GM18867 (cell line): ENCODE results near the gene GATAD2B.
"Not testable (repeated sequence)": the region's sequence is repeated elsewhere in the genome, so short reads cannot be mapped to it uniquely, and the experiment has no call there.

Experiments used
- ATAC-seq: cut with Tn5 transposase; IDR thresholded peaks from one replicate; pipeline ENCODE4 v1.9.1; 2021; ENCODE audit warnings: mild to moderate bottlenecking, moderate library complexity; ENCODE audit not compliant: unreplicated experiment

The GATAD2B gene

DNA sequence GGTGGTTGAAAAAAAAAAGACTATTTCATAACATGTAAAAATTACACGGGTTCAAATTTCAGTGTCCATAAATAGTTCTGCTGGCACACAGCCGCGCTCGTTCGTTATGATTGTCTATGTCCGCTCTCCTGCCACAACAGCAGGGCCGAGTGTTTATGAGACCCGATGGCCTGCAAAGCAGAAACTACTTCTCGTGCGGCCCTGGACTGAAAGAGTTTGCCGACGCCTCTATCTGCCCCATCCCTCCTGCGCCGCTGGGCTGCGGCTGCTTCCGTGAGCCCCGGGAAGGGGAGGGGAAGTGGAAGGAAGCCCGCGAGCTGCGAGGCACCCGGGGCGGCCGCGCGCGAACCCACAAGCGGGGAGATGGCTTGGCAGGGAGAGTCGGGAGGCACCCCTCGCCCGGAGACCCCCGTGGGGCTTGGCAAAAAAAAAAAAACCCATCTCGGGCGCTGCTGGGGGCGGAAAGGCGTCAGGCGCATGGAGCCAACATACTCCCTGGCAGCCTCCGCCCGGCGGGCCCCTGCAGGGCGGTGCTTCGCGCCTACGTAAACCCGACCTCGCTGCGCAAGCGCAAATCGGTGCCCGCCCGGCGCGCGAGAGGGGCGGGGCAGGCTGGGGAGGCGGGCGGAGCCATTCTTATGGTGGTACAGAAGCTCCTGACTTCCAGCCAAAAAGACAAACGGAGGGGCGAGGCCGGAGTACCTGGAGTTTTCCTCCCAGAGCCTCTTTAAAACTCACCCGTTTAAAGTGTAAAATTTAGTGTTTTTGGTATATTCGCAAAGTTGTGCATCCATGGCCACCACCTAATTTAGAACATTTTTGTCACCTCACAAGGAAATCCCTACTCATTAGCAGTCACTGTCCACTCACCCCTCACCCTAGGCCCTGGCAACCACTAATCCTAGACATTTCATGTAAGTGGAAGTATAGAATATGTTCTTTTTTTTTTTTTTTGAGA is 139.3 kb downstream of the GATAD2B start:
- peak; percentile 81 for ATAC-seq

DNA sequence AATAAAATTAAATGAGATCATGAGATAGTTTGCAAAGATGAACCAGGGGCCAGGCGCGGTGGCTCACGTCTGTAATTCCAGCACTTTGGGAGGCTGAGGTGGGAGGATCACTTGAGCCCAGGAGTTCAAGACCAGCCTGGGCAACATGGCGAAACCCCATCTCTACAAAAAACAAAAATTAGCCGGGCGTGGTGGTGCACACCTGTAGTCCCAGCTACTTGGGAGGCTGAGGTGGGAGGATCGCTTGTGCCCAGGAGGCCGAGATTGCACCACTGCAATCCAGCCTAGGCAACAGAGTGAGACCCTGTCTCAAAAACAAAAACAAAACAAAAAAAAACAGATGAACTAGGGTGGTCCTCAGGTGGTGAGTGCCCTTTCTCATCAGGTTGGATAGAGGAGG is 140.1 kb downstream of the GATAD2B start:
- not testable (repeated sequence) for ATAC-seq

DNA sequence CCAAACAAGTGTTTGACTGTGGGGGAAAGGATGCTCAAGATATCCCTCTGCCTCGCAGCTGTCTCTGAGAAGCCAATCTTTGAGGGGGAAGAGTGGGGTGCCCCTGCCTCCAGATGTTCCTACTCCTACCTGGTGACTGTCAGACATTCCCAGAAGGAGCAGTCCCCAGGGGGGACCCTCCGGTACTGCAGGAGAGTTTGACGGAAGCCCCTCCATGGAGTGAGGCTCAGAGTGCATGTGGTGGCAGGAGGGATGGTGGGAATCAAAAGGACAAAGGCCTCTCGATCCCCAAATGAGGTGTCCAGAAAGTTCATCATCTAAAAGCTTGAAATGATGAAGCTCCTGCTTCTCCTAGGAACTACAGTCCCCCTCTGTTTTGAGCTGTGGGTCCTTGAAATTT is 142.2 kb downstream of the GATAD2B start:
- no peak for ATAC-seq

DNA sequence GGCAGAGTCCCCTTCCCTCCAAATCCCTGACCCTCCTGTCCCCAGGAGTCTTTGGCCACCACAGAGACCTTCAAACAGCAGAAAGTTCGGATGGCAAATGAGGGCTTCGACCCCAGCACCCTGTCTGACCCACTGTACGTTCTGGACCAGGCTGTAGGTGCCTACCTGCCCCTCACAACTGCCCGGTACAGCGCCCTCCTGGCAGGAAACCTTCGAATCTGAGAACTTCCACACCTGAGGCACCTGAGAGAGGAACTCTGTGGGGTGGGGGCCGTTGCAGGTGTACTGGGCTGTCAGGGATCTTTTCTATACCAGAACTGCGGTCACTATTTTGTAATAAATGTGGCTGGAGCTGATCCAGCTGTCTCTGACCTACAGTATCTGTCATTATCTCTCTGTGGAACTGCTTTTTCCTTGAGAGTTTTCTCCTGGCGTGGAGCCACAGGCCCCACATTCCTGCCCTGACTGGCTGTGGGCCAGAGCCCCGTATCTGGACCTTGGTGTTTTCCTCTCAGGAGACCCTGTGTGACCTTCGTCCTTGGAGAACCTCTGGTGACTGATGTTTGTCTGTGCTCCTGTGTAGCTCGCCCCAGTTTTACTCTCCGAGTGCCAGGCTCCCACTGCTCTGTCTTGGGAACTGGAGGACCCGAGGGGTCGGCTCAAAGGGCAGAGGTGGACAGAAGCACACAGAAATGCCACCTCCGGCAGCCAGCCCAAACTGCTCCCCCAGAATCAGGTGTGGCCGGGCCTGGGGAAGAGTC is 142.8 kb downstream of the GATAD2B start:
- ATAC-seq, result no peak

DNA sequence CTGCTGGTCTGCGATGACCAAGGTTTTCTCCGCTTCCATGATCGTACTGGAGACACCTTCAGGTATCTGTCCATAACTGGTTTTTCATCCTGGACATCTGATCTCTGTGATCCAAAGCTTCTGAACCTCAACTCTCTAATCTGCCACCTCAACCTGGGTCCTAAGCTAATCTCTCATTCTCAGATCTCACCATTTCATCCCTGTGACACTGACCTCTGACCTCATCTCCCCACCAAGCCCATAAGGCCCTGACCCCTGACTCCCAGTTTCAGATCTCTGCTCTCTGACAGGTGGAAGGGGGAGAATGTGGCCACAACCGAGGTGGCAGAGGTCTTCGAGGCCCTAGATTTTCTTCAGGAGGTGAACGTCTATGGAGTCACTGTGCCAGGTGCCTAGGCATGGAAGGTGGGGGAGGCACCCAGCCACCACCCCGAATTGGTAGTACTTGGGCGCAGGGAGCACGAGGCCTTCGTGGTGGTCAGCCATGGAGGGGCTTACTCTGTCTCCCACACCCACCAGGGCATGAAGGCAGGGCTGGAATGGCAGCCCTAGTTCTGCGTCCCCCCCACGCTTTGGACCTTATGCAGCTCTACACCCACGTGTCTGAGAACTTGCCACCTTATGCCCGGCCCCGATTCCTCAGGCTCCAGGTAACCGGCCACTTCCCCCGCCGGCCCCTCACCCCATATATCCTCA is 143.8 kb downstream of the GATAD2B start:
- no peak for ATAC-seq

DNA sequence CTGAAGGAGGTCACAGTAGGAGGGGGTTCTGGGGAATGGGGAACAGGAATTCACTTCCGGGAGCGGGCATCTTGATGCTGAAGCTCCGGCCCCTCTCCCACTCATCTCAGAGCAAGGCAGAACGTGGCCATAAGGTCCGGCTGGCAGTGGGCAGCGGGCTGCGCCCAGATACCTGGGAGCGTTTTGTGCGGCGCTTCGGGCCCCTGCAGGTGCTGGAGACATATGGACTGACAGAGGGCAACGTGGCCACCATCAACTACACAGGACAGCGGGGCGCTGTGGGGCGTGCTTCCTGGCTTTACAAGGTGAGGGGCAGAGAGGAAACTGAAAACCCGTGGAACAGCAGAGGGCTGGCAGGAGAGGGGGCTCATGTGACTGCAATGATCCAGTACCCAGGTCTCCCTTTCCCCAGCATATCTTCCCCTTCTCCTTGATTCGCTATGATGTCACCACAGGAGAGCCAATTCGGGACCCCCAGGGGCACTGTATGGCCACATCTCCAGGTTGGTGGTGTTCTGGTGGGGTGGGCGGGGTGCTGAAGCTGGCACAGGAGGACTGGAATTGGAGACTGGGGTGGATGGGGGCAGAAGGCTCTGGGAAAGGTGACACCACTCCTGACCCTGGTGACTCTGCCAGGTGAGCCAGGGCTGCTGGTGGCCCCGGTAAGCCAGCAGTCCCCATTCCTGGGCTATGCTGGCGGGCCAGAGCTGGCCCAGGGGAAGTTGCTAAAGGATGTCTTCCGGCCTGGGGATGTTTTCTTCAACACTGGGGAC is 144.5 kb downstream of the GATAD2B start:
- ATAC-seq, result no peak

DNA sequence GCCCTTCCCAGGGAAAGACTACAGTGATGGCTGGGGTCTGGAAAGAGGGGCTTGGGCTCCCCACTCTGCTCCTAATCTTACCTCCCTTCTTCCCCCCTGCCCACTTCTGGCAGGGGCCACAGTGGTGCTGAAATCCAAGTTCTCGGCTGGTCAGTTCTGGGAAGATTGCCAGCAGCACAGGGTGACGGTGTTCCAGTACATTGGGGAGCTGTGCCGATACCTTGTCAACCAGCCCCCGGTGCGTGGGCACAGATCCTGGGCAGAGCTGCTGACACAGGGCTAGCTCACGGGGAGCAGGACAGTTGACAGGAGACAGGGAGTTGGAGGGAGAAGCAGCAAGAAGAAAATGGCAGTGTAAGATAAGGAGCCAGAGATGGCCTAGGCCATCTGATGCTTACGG is 145.1 kb downstream of the GATAD2B start:
- no peak for ATAC-seq

DNA sequence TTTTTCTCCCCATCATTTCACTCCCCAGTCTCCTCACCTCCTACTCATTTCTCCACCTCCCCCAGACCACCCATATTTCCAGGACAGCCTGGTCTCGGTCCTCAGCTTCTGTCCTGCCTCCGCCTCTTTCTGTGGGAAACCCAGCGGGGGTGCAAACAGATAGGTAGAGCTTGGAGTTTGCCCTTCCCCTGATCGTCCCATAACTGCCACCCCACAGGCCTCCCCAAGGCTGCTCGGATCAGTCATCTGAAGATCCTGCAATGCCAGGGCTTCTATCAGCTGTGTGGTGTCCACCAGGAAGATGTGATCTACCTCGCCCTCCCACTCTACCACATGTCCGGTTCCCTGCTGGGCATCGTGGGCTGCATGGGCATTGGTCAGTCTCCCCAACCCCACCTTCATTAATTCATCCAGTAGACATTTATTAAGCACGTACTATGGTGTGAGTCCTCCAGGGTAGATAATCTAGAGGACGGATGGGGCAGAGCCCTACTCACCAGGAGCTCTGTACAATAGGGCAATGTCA is 145.9 kb downstream of the GATAD2B start:
- no peak for ATAC-seq

DNA sequence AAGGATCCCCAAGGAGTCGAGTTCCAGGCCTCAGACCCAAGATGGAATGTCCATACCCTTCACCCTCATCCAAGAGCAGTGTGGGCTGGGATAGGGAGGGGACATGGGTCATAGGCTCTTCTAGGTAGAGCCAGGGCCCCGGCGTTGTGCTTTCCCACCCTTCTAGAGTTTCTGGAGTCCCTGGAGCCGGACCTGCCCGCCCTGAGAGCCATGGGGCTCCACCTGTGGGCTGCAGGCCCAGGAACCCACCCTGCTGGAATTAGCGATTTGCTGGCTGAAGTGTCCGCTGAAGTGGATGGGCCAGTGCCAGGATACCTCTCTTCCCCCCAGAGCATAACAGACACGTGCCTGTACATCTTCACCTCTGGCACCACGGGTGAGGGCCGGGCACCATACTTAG is 146.4 kb downstream of the GATAD2B start:
- ATAC-seq, result no peak

DNA sequence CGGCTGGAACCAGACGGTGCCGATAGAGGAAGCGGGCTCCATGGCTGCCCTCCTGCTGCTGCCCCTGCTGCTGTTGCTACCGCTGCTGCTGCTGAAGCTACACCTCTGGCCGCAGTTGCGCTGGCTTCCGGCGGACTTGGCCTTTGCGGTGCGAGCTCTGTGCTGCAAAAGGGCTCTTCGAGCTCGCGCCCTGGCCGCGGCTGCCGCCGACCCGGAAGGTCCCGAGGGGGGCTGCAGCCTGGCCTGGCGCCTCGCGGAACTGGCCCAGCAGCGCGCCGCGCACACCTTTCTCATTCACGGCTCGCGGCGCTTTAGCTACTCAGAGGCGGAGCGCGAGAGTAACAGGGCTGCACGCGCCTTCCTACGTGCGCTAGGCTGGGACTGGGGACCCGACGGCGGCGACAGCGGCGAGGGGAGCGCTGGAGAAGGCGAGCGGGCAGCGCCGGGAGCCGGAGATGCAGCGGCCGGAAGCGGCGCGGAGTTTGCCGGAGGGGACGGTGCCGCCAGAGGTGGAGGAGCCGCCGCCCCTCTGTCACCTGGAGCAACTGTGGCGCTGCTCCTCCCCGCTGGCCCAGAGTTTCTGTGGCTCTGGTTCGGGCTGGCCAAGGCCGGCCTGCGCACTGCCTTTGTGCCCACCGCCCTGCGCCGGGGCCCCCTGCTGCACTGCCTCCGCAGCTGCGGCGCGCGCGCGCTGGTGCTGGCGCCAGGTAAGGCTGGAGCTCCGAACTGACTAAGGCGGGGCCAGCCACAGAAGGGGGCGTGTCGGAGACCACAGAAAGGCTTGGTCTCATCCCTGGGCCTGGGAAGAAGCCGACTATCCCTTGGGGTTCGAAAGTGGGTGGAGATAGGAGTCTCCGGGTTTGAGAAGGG is 147.1 kb downstream of the GATAD2B start:
- peak; percentile 63 for ATAC-seq

DNA sequence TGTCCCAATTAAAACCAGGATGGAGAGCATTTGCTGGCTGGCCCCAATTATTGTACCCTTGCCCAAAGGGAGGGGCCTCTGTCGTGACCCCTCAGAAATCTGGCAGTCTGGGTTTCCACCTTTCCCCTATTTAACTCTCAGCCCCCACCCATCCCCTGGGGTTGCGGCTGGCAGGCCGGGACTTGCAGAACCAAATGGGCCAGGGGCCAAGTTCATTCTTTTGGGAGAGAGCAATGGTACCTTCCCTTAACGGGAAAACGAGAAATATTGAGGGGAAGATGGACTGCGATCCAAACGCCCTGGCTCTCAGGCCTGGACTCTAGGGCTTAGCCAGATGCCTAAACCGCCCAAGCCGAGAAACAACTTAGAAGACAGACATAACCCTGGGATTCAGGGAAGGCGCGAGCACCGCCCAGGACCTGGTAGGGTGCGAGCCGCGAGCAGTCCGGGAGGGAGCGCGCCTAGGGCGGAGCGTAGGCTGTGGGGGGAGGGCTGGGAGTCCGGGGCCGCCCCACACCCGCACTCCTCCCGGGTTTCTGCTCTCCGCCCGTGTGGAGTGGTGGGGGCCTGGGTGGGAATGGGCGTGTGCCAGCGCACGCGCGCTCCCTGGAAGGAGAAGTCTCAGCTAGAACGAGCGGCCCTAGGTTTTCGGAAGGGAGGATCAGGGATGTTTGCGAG is 147.9 kb downstream of the GATAD2B start, which contains the start of gene SLC27A3:
SLC27A3 (plus strand) TSS at position 628 of the 678 bp plus-strand sequence. CDS start 91 bp downstream, outside the sequence.
- ATAC-seq, result peak; percentile 18

DNA sequence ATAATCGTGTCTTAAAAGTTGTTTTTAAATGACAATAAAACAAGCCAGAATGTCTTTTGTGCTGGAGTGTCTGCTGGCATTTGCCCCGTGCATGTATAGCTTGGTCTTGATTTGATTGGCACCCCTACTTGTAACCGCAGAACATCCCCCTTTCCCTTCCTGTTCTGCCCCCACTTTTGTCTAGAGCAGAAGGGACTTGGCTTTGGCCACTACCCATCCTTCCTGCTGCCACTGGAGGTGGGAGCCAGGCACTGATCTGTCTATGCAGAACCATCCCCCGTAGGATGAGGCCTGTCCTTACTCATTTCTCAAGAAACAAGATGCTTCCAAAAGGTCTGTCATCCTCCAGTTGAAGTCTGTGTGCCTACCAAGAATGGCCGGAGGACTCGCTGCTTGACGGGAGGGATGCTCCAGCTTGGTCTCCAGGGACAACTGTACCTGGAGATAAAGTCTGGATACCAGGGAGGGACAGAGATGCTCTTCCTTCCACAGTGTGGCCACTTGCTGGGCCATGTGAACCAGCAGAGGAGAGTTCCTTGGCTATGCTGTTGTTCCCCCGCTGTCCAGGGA is 148.7 kb downstream of the GATAD2B start:
- no peak for ATAC-seq

DNA sequence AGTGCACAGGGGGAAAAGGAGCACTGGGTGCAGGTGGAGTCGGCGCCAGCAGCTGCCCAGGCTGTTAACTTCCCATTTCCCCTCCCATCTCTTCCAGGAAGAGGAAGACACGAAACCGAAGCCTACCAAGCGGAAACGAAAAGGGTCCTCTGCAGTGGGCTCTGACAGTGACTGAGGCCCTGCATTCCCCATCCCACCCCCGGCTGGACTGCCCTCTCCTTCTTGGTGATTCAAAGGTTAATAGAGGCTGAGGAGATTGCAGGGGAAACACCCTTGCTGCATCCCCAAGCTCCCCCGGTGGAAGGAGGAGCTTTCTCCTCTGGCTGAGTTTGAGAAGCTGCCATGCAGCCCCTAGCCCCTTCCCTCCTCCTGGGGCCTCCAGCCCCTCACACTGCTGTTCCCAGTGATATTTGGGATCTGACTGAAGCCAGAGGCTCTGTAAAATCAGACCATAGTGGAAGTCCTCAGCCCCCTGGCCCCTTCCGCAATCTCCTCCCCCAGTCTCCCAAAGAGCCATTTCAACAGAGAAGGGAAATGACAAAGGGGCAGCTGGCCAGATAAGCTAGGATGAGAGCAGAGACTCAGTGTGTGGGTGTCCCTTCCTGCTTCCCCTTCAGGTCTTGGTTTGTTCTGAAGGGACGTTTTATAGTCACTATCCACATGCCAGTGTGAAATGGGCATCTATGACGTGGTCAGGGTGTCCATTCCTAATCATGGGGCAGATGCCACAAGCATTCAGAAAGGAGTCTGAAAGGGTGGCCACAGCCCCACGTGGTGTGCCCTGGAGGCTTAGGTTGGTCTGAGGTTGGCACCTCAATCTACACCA is 149.5 kb downstream of the GATAD2B start:
- no peak for ATAC-seq

DNA sequence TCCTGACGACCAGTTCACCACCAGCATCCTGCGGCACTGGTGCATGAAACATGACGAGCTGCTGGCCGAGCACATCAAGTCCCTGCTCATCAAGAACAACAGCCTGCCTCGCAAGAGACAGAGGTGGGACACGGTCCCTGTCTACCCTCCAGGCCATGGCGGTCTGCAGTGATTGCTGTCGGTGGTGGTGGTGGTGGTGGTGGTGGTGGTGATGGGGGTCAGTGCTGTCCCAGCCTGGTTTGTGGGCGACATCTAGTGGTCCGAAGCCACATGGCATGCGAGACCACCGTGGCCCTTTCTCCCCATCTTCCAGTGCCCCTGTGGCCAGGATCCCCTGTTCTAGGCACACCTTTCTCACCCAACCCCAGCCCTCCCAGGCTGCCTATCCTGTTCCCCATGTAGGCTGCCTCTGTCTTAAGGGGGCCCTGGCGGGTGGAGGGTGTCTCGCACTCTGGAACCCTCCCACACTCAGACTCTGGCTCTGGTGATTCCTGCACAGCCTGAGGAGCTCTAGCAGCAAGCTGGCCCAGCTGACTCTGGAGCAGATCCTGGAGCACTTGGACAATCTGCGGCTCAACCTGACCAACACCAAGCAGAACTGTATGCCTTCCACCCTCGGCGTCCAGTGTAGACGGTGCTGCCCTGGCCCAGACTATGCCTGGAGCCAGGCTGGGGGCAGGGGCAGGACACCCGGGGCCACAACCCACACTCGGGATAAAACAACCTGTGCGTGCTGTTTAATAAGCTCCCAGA is 150.8 kb downstream of the GATAD2B start:
- ATAC-seq, result no peak

DNA sequence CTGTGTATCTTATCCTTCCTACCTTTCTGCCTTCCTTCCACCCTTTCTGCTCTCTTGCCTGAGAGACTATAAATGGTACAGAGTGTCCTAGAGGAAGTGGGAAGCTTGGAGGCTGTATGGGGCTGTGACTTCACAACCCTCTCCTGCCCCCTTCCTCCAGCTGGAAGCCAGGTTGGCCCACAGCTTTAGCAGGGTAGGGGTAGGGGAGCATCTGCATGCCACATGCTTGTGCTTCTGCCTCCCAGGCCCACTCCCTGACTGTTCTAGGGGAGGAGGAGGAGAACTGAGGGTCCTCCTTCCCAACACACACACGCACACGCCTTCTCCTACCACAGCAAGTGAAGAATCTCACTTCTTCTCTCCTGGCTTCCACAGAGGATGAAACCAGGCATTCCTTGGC is 151.5 kb downstream of the GATAD2B start:
- no peak for ATAC-seq

DNA sequence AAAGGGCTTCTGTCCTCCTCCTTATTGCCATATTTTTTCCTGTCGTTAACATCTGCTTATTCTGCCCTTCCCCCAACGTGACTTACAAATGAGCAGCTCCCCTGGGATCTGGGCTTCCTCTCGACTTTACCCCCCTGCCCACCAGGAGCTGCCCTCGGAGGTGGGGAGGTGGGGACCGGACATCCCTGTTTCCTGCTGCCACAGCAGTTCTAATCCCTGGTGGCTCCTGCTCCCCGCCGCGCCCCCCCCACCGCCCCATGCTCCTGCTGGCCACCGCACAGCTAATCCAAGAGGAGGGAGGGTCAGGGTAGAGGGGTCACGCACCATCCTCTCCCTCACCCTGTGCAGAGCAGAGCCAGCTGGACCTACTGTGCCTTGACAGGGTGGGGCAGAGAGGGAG is 152.0 kb downstream of the GATAD2B start:
- no peak for ATAC-seq

DNA sequence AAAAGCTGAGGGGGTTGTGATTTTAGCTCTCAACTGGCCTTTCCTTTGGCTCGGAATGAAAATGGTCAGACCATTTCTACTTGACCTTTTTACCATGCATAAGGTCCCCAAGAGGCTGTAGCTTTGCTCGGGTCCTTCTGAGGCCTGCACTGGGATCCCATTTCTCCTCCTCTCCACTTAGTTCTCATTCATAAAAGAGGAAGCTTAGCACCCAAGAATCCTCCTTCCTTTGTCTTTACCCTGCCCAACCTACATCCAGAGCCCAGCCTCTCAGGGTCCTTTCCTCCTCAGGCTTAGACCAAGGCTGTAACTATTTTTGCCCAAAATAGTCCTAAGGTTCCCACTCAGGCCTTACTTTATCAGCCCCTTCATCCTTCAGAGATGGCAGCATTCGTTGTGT is 153.6 kb downstream of the GATAD2B start:
- no peak for ATAC-seq
